ENCODE data around the gene DHRS7. TPM values are rescaled to one million over a fixed set of nuclear protein-coding genes. Genes with fewer than 3 reads are reported as not detected.
A peak's percentile ranks its signal among the peaks of the same experiment; 100 is the strongest.

DHRS7 gene
- total RNA-seq, 1 donor from 2014 or later: 29.5 TPM

DNA sequence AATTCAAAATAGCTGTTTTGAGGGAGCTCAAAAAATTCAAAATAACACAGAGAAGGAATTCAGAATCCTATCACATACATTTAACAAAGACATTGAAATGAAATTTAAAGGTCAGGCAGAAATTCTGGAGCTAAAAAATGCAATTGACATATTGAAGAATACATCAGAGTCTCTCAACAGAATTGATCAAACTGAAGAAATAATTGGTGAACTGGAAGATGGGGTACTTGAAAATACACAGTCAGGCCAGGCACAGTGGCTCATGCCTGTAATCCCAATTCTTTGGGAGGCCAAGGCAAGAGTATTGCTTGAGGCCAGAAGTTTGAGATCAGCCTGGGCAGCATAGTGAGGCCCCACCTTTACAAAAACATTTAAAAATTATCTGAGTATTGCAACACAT, 34.1 kb upstream of the DHRS7 start:
- DNase-seq: no peak
- H3K4me1 ChIP-seq: peaks cover 6% of the 10 kb centered on the region
- H3K27ac ChIP-seq (replicated peaks): no peak overlapping the region
- H3K9me3 ChIP-seq (replicated peaks): peaks cover 30% of the 10 kb centered on the region
- intact Hi-C loops (cut with micrococcal nuclease): no loop called here
- no peak overlapping the region for H3K4me3 ChIP-seq
- no peaks in the 10 kb centered on the region for H3K27me3 ChIP-seq (ENCODE audit: low read depth)
- H3K36me3 ChIP-seq: no peaks in the 10 kb centered on the region
- TF ChIP-seq, protein P1, sequence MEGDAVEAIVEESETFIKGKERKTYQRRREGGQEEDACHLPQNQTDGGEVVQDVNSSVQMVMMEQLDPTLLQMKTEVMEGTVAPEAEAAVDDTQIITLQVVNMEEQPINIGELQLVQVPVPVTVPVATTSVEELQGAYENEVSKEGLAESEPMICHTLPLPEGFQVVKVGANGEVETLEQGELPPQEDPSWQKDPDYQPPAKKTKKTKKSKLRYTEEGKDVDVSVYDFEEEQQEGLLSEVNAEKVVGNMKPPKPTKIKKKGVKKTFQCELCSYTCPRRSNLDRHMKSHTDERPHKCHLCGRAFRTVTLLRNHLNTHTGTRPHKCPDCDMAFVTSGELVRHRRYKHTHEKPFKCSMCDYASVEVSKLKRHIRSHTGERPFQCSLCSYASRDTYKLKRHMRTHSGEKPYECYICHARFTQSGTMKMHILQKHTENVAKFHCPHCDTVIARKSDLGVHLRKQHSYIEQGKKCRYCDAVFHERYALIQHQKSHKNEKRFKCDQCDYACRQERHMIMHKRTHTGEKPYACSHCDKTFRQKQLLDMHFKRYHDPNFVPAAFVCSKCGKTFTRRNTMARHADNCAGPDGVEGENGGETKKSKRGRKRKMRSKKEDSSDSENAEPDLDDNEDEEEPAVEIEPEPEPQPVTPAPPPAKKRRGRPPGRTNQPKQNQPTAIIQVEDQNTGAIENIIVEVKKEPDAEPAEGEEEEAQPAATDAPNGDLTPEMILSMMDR (IDR thresholded peaks at IDR 0.05; ENCODE audit: borderline replicate concordance): no peak

GRCh38 chr14:60197629-60198303, 32.6 kb upstream of the DHRS7 start:
- DNase-seq: no peak
- Histone ChIP-seq H3K4me1 (no peaks in the 10 kb centered on the region), H3K27me3 (ENCODE audit: low read depth) (no peaks in the 10 kb centered on the region), H3K9me3 (replicated peaks) (peaks cover 30% of the 10 kb centered on the region), H3K4me3 (no peak overlapping the region), H3K36me3 (no peaks in the 10 kb centered on the region), H3K27ac (replicated peaks) (no peak overlapping the region)
- intact Hi-C loops (cut with micrococcal nuclease): no loop called here
- TF ChIP-seq, protein P1 (IDR thresholded peaks at IDR 0.05; ENCODE audit: borderline replicate concordance): no peak

DNA sequence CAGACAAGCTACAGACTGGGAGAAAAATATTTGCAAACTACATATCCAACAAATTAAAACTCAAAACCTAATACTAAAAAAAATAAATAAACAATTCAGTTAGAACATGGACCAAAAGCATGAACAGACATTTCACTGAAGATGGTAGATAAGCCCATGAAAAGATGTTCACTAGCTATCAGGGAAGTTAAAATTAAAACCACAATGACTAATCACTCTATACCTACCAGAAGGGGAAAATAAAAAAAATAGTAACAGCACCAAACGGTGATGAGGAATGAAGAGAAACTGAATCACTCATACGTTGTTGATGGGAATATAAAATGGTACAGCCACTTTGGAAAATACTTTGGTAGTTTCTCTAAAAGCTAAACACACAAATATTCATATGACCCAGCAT, 31.1 kb upstream of the DHRS7 start:
- TF ChIP-seq, protein P1 (IDR thresholded peaks at IDR 0.05; ENCODE audit: borderline replicate concordance): no peak
- no peak for DNase-seq
- intact Hi-C loops (cut with micrococcal nuclease): no loop called here

GRCh38 chr14:60195179-60195810, 30.1 kb upstream of the DHRS7 start:
- TF ChIP-seq, protein P1 (IDR thresholded peaks at IDR 0.05; ENCODE audit: borderline replicate concordance): peak; percentile 54
- Histone ChIP-seq H3K27ac (replicated peaks) (no peak overlapping the region), H3K4me3 (no peak overlapping the region), H3K27me3 (ENCODE audit: low read depth) (no peaks in the 10 kb centered on the region), H3K9me3 (replicated peaks) (peaks cover 19% of the 10 kb centered on the region), H3K36me3 (no peaks in the 10 kb centered on the region), H3K4me1 (no peaks in the 10 kb centered on the region)
- intact Hi-C loops (cut with micrococcal nuclease): no loop called here
- no peak for DNase-seq

More for the DNA sequence above, 31.1 kb upstream of the DHRS7 start:
- H3K4me3 ChIP-seq: no peak overlapping the region
- H3K36me3 ChIP-seq: no peaks in the 10 kb centered on the region
- H3K27me3 ChIP-seq (ENCODE audit: low read depth): no peaks in the 10 kb centered on the region
- H3K4me1 ChIP-seq: no peaks in the 10 kb centered on the region
- H3K9me3 ChIP-seq (replicated peaks): peaks cover 29% of the 10 kb centered on the region
- no peak overlapping the region for H3K27ac ChIP-seq (replicated peaks)

DNA sequence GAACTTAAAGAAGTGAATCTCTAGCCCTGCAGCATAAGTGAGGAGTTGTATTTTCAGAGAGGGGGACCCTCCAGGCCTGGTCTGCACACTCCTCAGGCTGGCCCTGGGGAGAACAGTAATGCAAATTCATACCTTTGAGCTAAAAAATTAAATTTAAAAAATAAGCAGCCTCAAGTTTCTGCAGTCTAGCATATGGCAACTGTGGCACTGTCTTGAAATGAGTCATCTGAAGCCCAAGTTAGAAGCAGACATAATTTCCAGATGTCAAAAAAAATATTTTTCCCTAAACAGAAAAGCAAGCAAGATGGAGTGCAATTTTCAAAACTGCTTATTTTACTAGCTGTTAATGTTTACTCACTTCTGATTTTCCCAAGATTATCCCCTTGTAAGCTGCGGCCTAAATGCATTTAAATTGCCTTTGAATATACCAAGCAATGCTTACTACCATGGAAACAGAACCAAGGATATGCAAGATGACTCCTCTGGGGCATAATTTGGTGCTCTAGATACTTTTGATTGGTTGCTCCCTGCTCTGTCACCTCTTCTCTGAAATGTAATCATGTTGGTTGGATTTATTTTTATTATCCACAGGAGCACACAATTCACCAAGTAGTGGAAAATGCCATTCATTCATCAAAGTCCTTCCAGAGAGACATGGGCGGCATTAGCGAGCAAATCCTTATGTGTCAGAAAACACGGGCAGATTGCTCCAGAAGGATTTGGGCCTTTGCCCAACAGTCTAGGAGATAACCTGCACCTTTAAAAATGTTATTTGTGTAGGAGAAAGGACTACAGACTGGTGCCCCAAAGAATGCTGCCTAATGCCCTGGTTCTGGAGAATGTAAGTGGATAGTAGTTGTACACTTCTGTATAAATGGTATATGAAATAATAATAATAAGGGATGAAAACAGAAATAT, 25.0 kb upstream of the DHRS7 start:
- Histone ChIP-seq H3K4me1 (no peaks in the 10 kb centered on the region), H3K27me3 (ENCODE audit: low read depth) (no peaks in the 10 kb centered on the region), H3K36me3 (no peaks in the 10 kb centered on the region), H3K27ac (replicated peaks) (no peak overlapping the region), H3K4me3 (no peak overlapping the region), H3K9me3 (replicated peaks) (no peaks in the 10 kb centered on the region)
- intact Hi-C loops (cut with micrococcal nuclease): no loop called here
- TF ChIP-seq, protein P1 (IDR thresholded peaks at IDR 0.05; ENCODE audit: borderline replicate concordance): no peak
- no peak for DNase-seq

Measured in left ventricle myocardium inferior (tissue), 1 donor.